ENCODE data around the gene ZNF107.
"Not testable (repeated sequence)": the region's sequence is repeated elsewhere in the genome, so short reads cannot be mapped to it uniquely, and the experiment has no call there.

The ZNF107 gene

GRCh38 chr7:64706625-64707292, 40.8 kb downstream of the ZNF107 start:
- POLR2A ChIA-PET, result no interaction called here
- CTCF ChIA-PET, result interaction anchor here (0.7 kb wide), 1 partner anchor 39 kb away, joined by 3 read pairs; no protein-coding TSS in a partner anchor
- TF ChIP-seq SUZ12 (IDR thresholded peaks at IDR 0.05), result no peak
- no peak for TF ChIP-seq FOXA1 (IDR thresholded peaks at IDR 0.05)
- no peak for TF ChIP-seq NFRKB (IDR thresholded peaks at IDR 0.05)
- TF ChIP-seq BHLHE40 (IDR thresholded peaks at IDR 0.05; ENCODE audit: borderline replicate concordance), result no peak
- no peak for TF ChIP-seq L3MBTL2 (conservative IDR thresholded peaks at IDR 0.05)
- no peak for DNase-seq (ENCODE audit: extremely low spot score)

- CTCF ChIA-PET; DNase-seq (ENCODE audit: extremely low spot score); POLR2A ChIA-PET: not testable (repeated sequence)
Observed at GRCh38 chr7:64717896-64718295, 52.0 kb downstream of the ZNF107 start.

- no peak for DNase-seq (ENCODE audit: extremely low spot score)
- TF ChIP-seq BHLHE40 (IDR thresholded peaks at IDR 0.05; ENCODE audit: borderline replicate concordance) (no peak), FOXK2 (IDR thresholded peaks at IDR 0.05) (no peak), NFRKB (IDR thresholded peaks at IDR 0.05) (no peak), FOXA1 (IDR thresholded peaks at IDR 0.05) (no peak), ZNF384 (IDR thresholded peaks at IDR 0.05) (no peak), LEF1 (IDR thresholded peaks at IDR 0.05; ENCODE audit: borderline replicate concordance) (no peak), ARNT (IDR thresholded peaks at IDR 0.05) (no peak), CTBP1 (IDR thresholded peaks at IDR 0.05; ENCODE audit: borderline replicate concordance) (no peak), SUZ12 (IDR thresholded peaks at IDR 0.05) (no peak), PKNOX1 (IDR thresholded peaks at IDR 0.05) (no peak)
- ChIA-PET CTCF (no interaction called here), POLR2A (no interaction called here)
Observed at GRCh38 chr7:64729089-64729848, 63.3 kb downstream of the ZNF107 start.

GRCh38 chr7:64733550-64734240, 67.8 kb downstream of the ZNF107 start:
- TF ChIP-seq L3MBTL2 (conservative IDR thresholded peaks at IDR 0.05) (no peak), TARDBP (IDR thresholded peaks at IDR 0.05) (no peak), NFRKB (IDR thresholded peaks at IDR 0.05) (no peak), PKNOX1 (IDR thresholded peaks at IDR 0.05) (no peak), FOXM1 (IDR thresholded peaks at IDR 0.05; ENCODE audit: borderline replicate concordance) (no peak), SP1 (IDR thresholded peaks at IDR 0.05) (no peak), CTBP1 (IDR thresholded peaks at IDR 0.05; ENCODE audit: borderline replicate concordance) (no peak), ZNF384 (IDR thresholded peaks at IDR 0.05) (no peak), FOXA1 (IDR thresholded peaks at IDR 0.05) (no peak), BHLHE40 (IDR thresholded peaks at IDR 0.05; ENCODE audit: borderline replicate concordance) (no peak)
- ChIA-PET CTCF (no interaction called here), POLR2A (no interaction called here)
- no peak for DNase-seq (ENCODE audit: extremely low spot score)

- no peak for DNase-seq (ENCODE audit: extremely low spot score)
- TF ChIP-seq LEF1 (IDR thresholded peaks at IDR 0.05; ENCODE audit: borderline replicate concordance) (no peak), FOXK2 (IDR thresholded peaks at IDR 0.05) (no peak), SP1 (IDR thresholded peaks at IDR 0.05) (no peak), BHLHE40 (IDR thresholded peaks at IDR 0.05; ENCODE audit: borderline replicate concordance) (no peak), ARNT (IDR thresholded peaks at IDR 0.05) (no peak), PKNOX1 (IDR thresholded peaks at IDR 0.05) (no peak), L3MBTL2 (conservative IDR thresholded peaks at IDR 0.05) (no peak), SUZ12 (IDR thresholded peaks at IDR 0.05) (no peak), FOXM1 (IDR thresholded peaks at IDR 0.05; ENCODE audit: borderline replicate concordance) (no peak), TARDBP (IDR thresholded peaks at IDR 0.05) (no peak), ZNF384 (IDR thresholded peaks at IDR 0.05) (no peak), FOXA1 (IDR thresholded peaks at IDR 0.05) (no peak), HDGF (IDR thresholded peaks at IDR 0.05; ENCODE audit: borderline replicate concordance) (no peak), NFRKB (IDR thresholded peaks at IDR 0.05) (no peak)
- POLR2A ChIA-PET, result no interaction called here
- CTCF ChIA-PET, result no interaction called here
Observed at GRCh38 chr7:64736575-64736974, 70.6 kb downstream of the ZNF107 start.

GRCh38 chr7:64738403-64738802, 72.5 kb downstream of the ZNF107 start:
- DNase-seq (ENCODE audit: extremely low spot score); POLR2A ChIA-PET; CTCF ChIA-PET: not testable (repeated sequence)

- CTCF ChIA-PET; DNase-seq (ENCODE audit: extremely low spot score); POLR2A ChIA-PET: not testable (repeated sequence)
Observed at GRCh38 chr7:64738953-64739352, 73.0 kb downstream of the ZNF107 start.
